Smooth muscle cell (in vitro differentiated cells): ENCODE results near the gene PTGES. TPM values are rescaled to one million over a fixed set of nuclear protein-coding genes. Genes with fewer than 3 reads are reported as not detected.

Experiments
- DNase-seq: peaks from one replicate; lab custom pipeline; 2025; ENCODE audit not compliant: unreplicated experiment; lab: John Stamatoyannopoulos, UW
- H2AFZ ChIP-seq: fragments of 200-600 bp; sonication (generic); 2 replicates; pipeline ENCODE4 v1.6.0; 2016; ENCODE audit warnings: antibody characterized with exemption, low read depth, mild to moderate bottlenecking
- H3F3A ChIP-seq: fragments of 200-600 bp; sonication (generic); 2 replicates; pipeline ENCODE4 v1.6.0; 2017; ENCODE audit warnings: antibody characterized with exemption, low read depth
- H3K27ac ChIP-seq: fragments of 200-600 bp; sonication (generic); 2 replicates; pipeline ENCODE4 v1.5.1; 2016; ENCODE audit warnings: low read depth, mild to moderate bottlenecking
- H3K27me3 ChIP-seq: fragments of 200-600 bp; sonication (generic); 2 replicates; pipeline ENCODE4 v1.6.1; 2016; ENCODE audit warnings: low read depth, mild to moderate bottlenecking
- H3K36me3 ChIP-seq: fragments of 200-600 bp; sonication (generic); 2 replicates; pipeline ENCODE4 v1.5.1; 2016; ENCODE audit warnings: low read depth
- H3K4me1 ChIP-seq: fragments of 200-600 bp; sonication (generic); 2 replicates; pipeline ENCODE4 v1.5.1; 2016; ENCODE audit warnings: low read depth
- H3K4me2 ChIP-seq: fragments of 200-600 bp; sonication (generic); 2 replicates; pipeline ENCODE4 v1.6.0; 2016; ENCODE audit warnings: mild to moderate bottlenecking
- H3K4me3 ChIP-seq: fragments of 200-600 bp; sonication (generic); 2 replicates; pipeline ENCODE4 v1.5.1; 2016; ENCODE audit warnings: mild to moderate bottlenecking
- H3K79me2 ChIP-seq: fragments of 200-600 bp; sonication (generic); 2 replicates; pipeline ENCODE4 v1.6.0; 2016; ENCODE audit warnings: low read depth, mild to moderate bottlenecking
- H3K9ac ChIP-seq: fragments of 200-600 bp; sonication (generic); 2 replicates; pipeline ENCODE4 v1.6.0; 2016; ENCODE audit warnings: low read depth
- H3K9me3 ChIP-seq: fragments of 200-600 bp; sonication (generic); replicated peaks from 2 replicates; pipeline ENCODE4 v1.5.1; 2016; ENCODE audit warnings: low read depth
- H4K20me1 ChIP-seq: fragments of 200-600 bp; sonication (generic); 2 replicates; pipeline ENCODE4 v1.6.0; 2016; ENCODE audit warnings: low read depth
- WGBS: methylation state at CpG from one replicate; pipeline ENCODE4 v1.1.7; 2016; ENCODE audit warnings: low lambda C conversion rate; 5-methylcytosine and 5-hydroxymethylcytosine counted together
- polyA plus RNA-seq: library from polyadenylated mRNA; unstranded; fragments of >200 nt; fragmentation: Nextera tagmentation; extraction: Ambion mirVana; gene quantifications from 2 replicates; pipeline ENCODE4 v1.2.1, GENCODE V29; 2016
- total RNA-seq: library from RNA; depleted of rRNA; stranded (reverse); fragments of >200 nt; gene quantifications from 2 replicates; pipeline ENCODE4 v1.2.3, GENCODE V29; 2014
- TF ChIP-seq, protein P1 (sequence below): fragments of 200-600 bp; sonication (generic); IDR thresholded peaks from 2 replicates; pipeline ENCODE4 v1.5.1; 2017; ENCODE audit warnings: borderline replicate concordance, mild to moderate bottlenecking, antibody characterized with exemption; ENCODE audit not compliant: insufficient read depth, poor library complexity, severe bottlenecking

The PTGES gene
- total and polyA plus RNA-seq, 2 experiments from 2014 or later: 49.5 to 69.6 TPM

DNA sequence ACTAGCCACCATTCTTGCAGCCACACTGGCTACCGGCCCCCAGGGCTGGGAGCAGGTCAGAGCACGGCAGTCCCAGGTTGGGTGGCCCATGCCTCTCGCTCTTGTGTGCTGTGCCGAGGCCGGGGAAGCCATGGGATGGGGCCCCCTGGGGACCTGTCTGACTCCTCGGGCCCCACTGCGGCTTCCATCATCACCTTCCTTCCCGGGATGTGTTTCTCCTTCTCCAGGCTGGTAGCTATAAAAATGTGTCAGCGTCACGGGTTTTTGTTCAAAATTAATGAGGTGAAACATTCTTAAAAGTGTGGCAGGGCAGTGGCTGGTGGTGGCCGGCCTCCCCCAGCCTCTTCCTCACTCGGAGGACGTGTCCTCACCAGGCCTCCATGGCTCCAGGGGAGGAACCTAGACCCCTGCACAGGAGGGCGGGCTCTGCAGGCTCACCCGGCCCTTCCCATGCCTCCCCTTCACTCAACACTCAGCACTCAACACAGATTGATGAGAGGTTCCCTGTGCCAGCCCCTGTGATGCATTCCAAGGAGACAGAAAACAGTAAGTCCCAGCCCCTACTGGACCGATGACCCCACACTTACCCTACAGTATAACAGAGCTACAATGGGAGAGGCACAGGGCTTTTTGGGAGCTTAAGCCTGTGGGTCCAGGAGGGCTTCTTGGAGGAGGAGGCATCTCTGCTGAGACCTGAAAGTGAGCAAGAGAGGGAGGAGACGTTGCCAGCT, 43.2 kb downstream of the PTGES start:
- H3K4me3 ChIP-seq: no peak overlapping the region
- no peaks in the 10 kb centered on the region for H3K27me3 ChIP-seq
- H2AFZ ChIP-seq: no peak overlapping the region
- no peaks in the 10 kb centered on the region for H3K36me3 ChIP-seq
- H3K4me1 ChIP-seq: peaks cover 42% of the 10 kb centered on the region
- TF ChIP-seq, protein P1, sequence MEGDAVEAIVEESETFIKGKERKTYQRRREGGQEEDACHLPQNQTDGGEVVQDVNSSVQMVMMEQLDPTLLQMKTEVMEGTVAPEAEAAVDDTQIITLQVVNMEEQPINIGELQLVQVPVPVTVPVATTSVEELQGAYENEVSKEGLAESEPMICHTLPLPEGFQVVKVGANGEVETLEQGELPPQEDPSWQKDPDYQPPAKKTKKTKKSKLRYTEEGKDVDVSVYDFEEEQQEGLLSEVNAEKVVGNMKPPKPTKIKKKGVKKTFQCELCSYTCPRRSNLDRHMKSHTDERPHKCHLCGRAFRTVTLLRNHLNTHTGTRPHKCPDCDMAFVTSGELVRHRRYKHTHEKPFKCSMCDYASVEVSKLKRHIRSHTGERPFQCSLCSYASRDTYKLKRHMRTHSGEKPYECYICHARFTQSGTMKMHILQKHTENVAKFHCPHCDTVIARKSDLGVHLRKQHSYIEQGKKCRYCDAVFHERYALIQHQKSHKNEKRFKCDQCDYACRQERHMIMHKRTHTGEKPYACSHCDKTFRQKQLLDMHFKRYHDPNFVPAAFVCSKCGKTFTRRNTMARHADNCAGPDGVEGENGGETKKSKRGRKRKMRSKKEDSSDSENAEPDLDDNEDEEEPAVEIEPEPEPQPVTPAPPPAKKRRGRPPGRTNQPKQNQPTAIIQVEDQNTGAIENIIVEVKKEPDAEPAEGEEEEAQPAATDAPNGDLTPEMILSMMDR: no peak
- WGBS: 59% methylated on average over 17 of the region's 17 CpGs
- H3K4me2 ChIP-seq: peak overlapping the region; percentile 67
- peaks cover 36% of the 10 kb centered on the region for H3K79me2 ChIP-seq
- H4K20me1 ChIP-seq: no peaks in the 10 kb centered on the region
- no peak for DNase-seq
- peak overlapping the region; percentile 91 for H3K27ac ChIP-seq
- H3F3A ChIP-seq: peaks cover 34% of the 10 kb centered on the region
- H3K9me3 ChIP-seq: no peaks in the 10 kb centered on the region
- H3K9ac ChIP-seq: peak overlapping the region; percentile 64

- peaks cover 45% of the 10 kb centered on the region for H3K79me2 ChIP-seq
- peak overlapping the region; percentile 64 for H3K9ac ChIP-seq
- H3K27ac ChIP-seq: peak overlapping the region; percentile 91
- H3K4me3 ChIP-seq: no peak overlapping the region
- WGBS: 27% methylated on average over 6 of the region's 6 CpGs
- H3K4me1 ChIP-seq: peaks cover 42% of the 10 kb centered on the region
- H4K20me1 ChIP-seq: no peaks in the 10 kb centered on the region
- TF ChIP-seq, protein P1: no peak
- no peaks in the 10 kb centered on the region for H3K9me3 ChIP-seq
- no peak overlapping the region for H2AFZ ChIP-seq
- peak overlapping the region; percentile 67 for H3K4me2 ChIP-seq
- H3K27me3 ChIP-seq: no peaks in the 10 kb centered on the region
- H3K36me3 ChIP-seq: no peaks in the 10 kb centered on the region
- peaks cover 34% of the 10 kb centered on the region for H3F3A ChIP-seq
- no peak for DNase-seq
These were observed 44.0 kb downstream of the PTGES start for GRCh38 chr9:129708793-129709192.

- H3K79me2 ChIP-seq: peaks cover 51% of the 10 kb centered on the region
- H2AFZ ChIP-seq: no peak overlapping the region
- no peak overlapping the region for H3K4me2 ChIP-seq
- DNase-seq: no peak
- H3K4me1 ChIP-seq: peaks cover 14% of the 10 kb centered on the region
- no peak overlapping the region for H3K27ac ChIP-seq
- H4K20me1 ChIP-seq: no peaks in the 10 kb centered on the region
- TF ChIP-seq, protein P1: no peak
- H3K27me3 ChIP-seq: no peaks in the 10 kb centered on the region
- WGBS: 83% methylated on average over 8 of the region's 8 CpGs
- H3F3A ChIP-seq: peaks cover 39% of the 10 kb centered on the region
- H3K9ac ChIP-seq: no peak overlapping the region
- H3K9me3 ChIP-seq: no peaks in the 10 kb centered on the region
- H3K36me3 ChIP-seq: no peaks in the 10 kb centered on the region
- no peak overlapping the region for H3K4me3 ChIP-seq
These were observed 48.0 kb downstream of the PTGES start for GRCh38 chr9:129704807-129705206.
